HG02870 (cell line): Measurements from ENCODE around the gene LECT2.

ENCODE experiments used
- ATAC-seq: cut with Tn5 transposase; IDR thresholded peaks from one replicate; pipeline ENCODE4 v1.9.1; 2021; ENCODE audit warnings: mild to moderate bottlenecking, moderate library complexity; ENCODE audit not compliant: unreplicated experiment

The LECT2 gene

DNA sequence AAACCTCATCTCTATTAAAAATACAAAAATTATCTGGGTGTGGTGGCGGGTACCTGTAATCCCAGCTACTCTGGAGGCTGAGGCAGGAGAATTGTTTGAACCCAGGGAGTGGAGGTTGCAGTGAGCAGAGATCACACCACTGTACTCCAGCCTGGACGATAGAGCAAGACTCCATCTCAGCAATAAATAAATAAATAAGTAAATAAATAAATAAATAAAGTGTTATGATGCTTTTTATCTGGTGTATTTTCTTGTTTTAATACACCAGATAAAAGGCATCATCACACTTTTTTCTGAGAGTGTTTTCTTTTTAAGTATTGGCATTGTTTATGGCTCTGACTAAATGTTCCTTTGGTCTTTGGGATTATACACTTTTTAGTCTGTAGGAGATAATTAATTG, 24.2 kb upstream of the LECT2 start:
- ATAC-seq: no peak

DNA sequence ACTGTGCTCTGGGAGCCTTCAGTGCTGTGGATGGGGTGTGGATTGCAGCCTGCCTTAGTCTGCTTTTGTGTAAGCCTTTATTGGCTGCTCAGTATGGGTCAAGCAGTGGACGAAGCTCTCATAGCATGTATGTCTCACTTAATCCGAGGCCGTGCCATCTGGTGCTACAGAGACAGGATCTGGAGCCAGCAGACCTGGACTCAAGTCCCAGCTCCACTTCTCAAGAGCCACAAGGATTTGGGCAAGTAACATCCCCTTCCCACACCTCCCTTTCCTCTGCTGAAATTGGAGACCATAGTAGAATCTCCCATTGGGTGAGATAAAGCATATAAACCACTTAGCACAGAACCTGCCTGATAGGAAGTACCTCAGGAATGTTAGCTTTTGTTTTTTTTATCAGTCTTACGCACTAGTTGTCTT, 23.4 kb upstream of the LECT2 start:
- ATAC-seq: no peak

GRCh38 chr5:135977375-135977928, 22.7 kb upstream of the LECT2 start:
- peak; percentile 65 for ATAC-seq

- no peak for ATAC-seq
Measured at GRCh38 chr5:135976216-135976615, 21.4 kb upstream of the LECT2 start.

DNA sequence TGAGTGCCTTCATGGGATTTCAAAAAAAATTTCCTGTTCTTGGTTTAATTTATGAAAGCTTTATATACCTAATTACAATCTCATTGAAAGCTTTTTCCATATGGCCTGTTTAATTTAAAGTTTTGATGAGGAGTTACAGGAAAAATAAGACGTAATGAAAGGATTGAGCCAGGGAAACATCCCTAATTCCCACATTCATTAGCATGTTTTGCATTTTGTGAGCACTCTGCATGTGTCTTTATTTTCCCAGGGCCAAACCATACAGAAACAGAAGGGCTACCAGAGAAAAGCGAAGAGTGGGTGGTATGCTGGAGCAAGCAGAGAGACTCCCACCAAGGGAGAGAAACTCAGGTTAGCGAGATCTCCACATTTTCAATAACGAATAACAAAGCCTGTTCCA, 20.3 kb upstream of the LECT2 start:
- no peak for ATAC-seq

DNA sequence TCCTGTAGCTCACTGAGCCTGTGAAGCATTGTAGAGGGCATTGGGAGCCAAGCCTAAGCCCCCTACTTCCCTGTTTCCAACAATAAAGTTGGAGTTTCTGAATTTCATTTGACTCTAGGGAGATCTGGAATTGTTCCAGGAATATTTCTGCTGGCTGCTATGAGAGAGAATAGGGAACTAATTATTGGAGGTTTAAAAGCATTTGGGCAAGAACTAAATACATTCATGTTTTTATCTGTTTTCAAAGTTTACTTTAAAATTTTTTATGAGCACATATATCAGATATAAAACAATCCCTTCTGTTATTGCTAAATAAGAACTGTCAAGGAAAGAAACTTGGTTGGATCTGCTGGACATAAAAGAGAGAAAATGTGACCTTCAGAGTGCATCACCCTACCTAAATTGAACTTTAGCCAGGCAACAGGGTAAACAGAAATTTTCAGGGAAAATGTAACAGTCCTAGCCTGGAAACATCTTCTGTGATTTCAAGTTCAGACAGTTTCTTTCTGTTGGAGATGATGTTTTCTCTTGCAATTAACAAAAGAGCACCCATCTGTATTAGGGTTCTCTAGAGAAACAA, 19.3 kb upstream of the LECT2 start:
- no peak for ATAC-seq

DNA sequence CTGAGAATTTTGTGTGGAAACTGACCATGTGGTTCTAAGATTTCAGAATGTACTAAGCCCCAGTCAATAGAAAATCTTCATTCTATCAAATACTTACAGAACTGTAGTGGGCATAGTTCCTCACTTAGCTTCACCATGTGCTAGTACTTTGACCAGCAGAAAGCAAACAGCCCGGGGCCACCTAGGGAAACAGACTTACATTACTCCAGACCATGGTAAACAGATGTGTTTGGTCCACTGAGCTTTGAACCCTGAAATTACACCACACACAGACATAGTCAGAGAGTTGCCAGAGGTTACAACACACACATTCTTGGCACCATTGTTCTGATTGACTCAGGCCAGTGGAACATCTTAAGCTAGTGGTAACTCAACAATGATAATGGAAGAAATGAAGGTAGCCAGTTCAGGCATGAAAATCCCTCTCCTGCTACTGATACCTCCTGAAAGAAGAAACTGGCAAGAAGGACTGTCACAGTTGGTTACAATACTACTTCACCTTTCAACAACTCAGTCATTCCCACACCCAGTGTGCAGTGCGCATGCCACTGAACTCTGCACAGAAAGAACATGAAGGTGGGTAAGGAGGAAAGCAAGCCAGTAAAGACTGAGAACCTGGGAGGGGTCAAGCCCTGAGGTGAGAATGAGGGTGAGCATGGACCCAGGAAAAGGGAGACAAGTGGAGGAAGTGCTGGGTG, 18.7 kb upstream of the LECT2 start:
- no peak for ATAC-seq

DNA sequence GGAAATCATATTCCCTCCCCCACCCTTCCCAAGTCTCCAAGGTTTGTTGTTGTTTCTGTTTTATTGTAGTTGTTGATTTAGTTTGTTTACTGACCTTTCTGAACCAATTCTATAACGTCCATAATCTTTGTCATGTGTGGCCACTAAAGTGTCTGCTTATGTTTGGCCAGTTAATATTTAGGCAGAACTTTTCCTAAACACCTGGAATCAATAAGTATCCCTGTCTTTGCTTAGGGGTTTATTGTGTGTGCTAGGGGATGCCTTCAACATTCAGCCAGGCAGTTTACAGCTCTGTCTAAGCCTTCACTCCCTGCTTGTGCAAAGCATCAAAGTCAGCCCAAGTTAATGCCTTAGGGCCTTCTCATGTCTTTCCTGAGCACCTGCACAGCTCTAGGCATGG, 16.9 kb upstream of the LECT2 start:
- ATAC-seq: no peak

- no peak for ATAC-seq
Measured at GRCh38 chr5:135966790-135967189, 12.0 kb upstream of the LECT2 start.

DNA sequence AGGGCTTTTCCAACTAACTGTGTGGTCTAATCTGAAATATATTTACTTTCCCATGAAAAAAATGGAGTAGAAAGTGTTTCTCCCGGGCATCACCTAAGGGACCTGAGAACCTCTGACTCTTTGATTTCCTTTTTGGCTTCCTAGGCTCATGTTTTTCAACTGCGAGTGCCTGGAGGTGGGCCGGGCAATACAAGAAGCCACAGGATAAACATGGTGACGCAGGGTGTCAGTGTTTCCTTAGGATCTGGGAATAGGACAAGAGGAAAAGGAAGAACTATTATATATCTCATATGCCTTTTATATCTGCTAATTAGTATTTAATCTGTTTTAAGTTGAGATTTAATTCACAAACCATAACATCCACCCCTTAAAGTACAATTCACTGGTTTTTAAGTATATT, 11.4 kb upstream of the LECT2 start:
- ATAC-seq: no peak

DNA sequence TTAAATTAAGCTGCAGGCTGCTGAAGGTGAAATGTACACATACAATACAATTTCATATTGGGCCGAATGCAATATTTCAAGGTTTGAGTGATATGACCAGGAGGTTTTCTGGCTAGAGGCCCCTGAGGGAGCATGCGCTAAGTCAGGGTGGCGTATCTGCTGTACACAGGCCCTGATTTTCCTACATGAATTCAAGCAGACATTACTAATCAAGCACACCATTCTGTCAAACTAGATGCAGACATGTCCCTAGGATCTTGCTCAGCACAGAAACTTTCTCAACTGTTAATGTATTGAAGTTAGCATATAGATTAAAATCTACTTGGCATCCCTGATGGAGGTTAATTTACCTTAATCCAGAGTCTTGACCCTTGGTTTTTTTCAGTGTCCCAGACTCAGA, 10.7 kb upstream of the LECT2 start:
- no peak for ATAC-seq

GRCh38 chr5:135964670-135965320, 10.0 kb upstream of the LECT2 start:
- no peak for ATAC-seq

- peak; percentile 63 for ATAC-seq
Measured at GRCh38 chr5:135955525-135955924, 742 bp upstream of the LECT2 start.

DNA sequence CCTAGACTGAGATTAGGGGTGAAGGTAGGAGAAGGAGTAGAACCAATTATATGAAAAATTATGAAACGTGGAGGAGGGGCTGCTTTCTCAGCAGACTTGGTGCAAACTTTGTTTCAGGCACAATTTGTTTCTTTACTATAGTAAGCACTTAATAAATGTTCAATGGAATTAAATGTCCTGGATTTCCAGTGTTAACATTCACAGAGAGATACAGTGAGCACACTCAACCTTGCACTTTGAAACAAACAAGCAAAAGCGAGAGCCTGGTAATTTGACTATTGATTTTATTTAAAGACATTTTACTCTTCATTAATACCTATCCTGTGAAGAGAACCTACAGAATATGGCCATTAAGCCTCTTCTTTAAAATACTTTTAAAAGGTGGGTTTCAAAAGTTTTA, 933 bp downstream of the LECT2 start:
- no peak for ATAC-seq

DNA sequence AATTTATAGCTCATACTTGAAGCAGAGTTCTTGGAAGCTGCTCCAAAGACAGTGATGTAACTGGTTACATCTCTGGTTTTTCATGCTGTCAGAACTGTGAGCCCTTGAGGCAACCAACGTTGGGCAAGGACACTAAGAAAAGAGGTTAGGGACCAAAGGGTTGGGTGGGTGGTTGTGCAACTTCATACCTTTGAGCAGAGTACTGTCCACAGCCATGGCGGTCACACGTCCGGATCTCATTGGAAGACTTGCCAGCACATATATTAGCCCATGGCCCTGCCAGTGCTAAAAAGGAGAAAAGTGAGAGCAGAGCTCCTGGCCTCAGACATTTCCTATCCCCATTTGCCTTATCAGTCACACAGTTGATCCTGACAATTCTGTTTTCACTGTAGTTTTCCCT, 2.1 kb downstream of the LECT2 start:
- ATAC-seq: no peak

DNA sequence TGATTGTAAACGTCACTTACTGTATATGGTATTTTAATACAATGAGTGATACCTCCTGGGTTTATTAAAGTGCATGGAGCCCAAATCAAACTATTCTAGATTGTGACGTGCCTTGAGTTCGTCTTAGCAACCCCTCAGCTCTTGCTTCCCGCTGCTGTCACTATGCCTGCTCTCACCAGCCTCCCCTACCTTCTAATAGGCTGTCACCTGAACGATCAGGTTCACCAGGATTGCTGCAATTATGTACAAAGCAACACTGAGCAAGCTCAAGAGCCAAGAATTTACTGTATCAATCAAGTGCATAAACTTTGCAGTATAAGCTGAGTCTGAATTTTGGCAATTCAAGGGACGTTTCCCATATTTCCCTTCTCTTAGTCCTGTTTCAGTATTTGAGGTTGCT, 3.0 kb downstream of the LECT2 start:
- ATAC-seq: no peak

- ATAC-seq: no peak
Measured at GRCh38 chr5:135951257-135951656, 3.5 kb downstream of the LECT2 start.

DNA sequence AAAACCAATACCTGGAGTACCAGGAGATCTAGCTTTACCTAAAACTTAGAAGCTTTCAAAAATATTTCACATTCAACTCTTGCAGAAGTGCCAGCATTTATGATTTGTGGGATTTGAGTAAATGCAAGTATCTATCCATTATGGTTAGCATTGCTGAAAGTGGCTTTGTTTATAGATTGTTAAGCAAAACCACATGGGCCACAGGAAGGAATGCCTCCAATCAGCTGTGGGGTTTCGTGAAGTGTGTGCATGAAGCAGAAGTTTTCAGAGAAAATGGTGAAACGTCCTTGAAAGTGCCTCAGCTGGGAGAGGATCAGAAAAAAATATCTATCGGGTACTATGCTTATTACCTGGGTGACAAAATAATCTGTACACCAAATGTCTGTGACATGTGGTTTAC, 4.2 kb downstream of the LECT2 start:
- ATAC-seq: no peak

GRCh38 chr5:135944967-135945560, 9.7 kb downstream of the LECT2 start:
- ATAC-seq: no peak

DNA sequence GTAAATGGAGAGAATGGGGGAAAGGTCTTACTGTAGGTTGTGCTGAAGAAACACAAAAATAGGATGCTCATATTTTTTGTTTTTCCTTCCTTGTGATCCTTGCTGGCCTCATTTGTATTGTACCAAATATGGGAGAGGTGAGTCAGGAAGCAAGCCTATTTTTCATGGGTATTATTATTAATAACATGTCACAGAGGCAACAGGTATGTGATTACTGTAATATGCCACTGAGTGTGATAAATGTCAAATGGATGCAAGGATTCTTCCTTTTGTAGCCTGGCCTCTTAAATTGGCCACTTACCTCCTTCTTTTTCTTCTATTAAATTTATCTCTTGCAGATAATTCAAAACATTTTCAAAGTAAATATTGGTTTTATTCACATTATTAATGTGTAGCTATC, 10.2 kb downstream of the LECT2 start:
- ATAC-seq: no peak

DNA sequence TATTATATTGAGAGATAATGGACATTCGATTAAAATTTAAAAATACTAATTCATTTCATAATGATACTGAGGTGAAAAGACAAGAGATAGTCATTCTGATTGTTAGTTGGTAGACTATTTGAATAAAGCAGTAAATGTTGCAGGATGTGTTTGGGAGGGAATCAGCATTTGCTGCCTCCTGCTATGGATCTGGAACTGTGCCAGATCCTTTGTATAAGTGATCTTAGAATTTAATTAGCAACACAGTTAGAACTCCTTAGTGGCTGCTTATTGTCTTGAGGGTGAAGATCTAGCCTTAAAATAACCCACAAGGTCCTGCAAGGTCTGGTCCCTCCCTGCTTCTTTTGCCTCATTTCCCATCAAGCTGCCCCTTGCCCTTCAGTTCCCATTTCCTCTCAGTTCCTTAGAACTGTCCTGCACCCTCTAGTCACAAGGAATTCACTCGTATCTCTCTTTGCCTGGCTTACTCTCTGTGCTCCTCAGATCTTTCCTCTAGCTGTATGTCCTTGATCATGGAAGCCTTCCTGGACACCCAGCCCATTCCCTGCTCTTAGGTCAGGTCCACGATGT, 12.5 kb downstream of the LECT2 start:
- ATAC-seq: no peak
